Astrocyte (in vitro differentiated cells and primary cell): Measurements from ENCODE around the gene PBX3. TPM values are rescaled to one million over a fixed set of nuclear protein-coding genes. Genes with fewer than 3 reads are reported as not detected.

Experiments used
- DNase-seq: peaks from one replicate; pipeline ENCODE4 v3.0.0-alpha.2; 2010; ENCODE audit warnings: low read depth
- FAIRE-seq: peaks from 2 replicates; lab custom pipeline; 2011; peaks lifted over from hg19 to GRCh38; lab: Jason Lieb, UNC
- H2AFZ ChIP-seq: 2 replicates; pipeline ENCODE4 v1.6.0; 2012; ENCODE audit warnings: low read depth, low read length, inconsistent platforms
- H3K27ac ChIP-seq: 2 replicates; pipeline ENCODE4 v1.5.1; 2011; ENCODE audit warnings: low read depth, low read length, inconsistent platforms
- H3K27me3 ChIP-seq: 2 replicates; pipeline ENCODE4 v1.6.0; 2011; ENCODE audit warnings: low read length, inconsistent platforms; ENCODE audit not compliant: insufficient read depth
- H3K36me3 ChIP-seq: 2 replicates; pipeline ENCODE4 v1.5.1; 2011; ENCODE audit warnings: low read length, inconsistent platforms; ENCODE audit not compliant: insufficient read depth
- H3K4me1 ChIP-seq: 2 replicates; pipeline ENCODE4 v1.5.1; 2011; ENCODE audit warnings: low read length, inconsistent platforms; ENCODE audit not compliant: insufficient read depth
- H3K4me2 ChIP-seq: 2 replicates; pipeline ENCODE4 v1.6.0; 2012; ENCODE audit warnings: low read length, inconsistent platforms
- H3K4me3 ChIP-seq: 2 replicates; pipeline ENCODE4 v1.5.1; 2011; ENCODE audit warnings: low read depth, mild to moderate bottlenecking, low read length, inconsistent platforms; ENCODE audit not compliant: insufficient read depth
- H3K79me2 ChIP-seq: 2 replicates; pipeline ENCODE4 v1.6.0; 2012; ENCODE audit warnings: mild to moderate bottlenecking, low read length, inconsistent platforms; ENCODE audit not compliant: insufficient read depth
- H3K9ac ChIP-seq: 2 replicates; pipeline ENCODE4 v1.6.0; 2012; ENCODE audit warnings: mild to moderate bottlenecking, low read length, inconsistent platforms
- H3K9me3 ChIP-seq: 2 replicates; pipeline ENCODE4 v1.5.1; 2012; ENCODE audit warnings: low read depth, mild to moderate bottlenecking, low read length, inconsistent platforms; ENCODE audit not compliant: insufficient read depth
- H4K20me1 ChIP-seq: 2 replicates; pipeline ENCODE4 v1.6.0; 2012; ENCODE audit warnings: low read length, inconsistent platforms; ENCODE audit not compliant: insufficient read depth
- H3K27ac Mint-ChIP-seq: one replicate; pipeline ENCODE4 v1.8.0; 2021; ENCODE audit warnings: mild to moderate bottlenecking, mixed read lengths; ENCODE audit not compliant: unreplicated experiment
- H3K27me3 Mint-ChIP-seq: one replicate; pipeline ENCODE4 v1.8.0; 2021; ENCODE audit warnings: low read depth, mixed read lengths; ENCODE audit not compliant: unreplicated experiment
- H3K36me3 Mint-ChIP-seq: one replicate; pipeline ENCODE4 v1.8.0; 2021; ENCODE audit warnings: low read depth, mixed read lengths; ENCODE audit not compliant: unreplicated experiment
- H3K4me1 Mint-ChIP-seq: one replicate; pipeline ENCODE4 v1.8.0; 2021; ENCODE audit warnings: low read depth, mixed read lengths; ENCODE audit not compliant: unreplicated experiment
- H3K4me3 Mint-ChIP-seq: one replicate; pipeline ENCODE4 v1.8.0; 2021; ENCODE audit warnings: mild to moderate bottlenecking, moderate library complexity, mixed read lengths; ENCODE audit not compliant: unreplicated experiment
- H3K9me3 Mint-ChIP-seq: one replicate; pipeline ENCODE4 v1.8.0; 2021; ENCODE audit warnings: mild to moderate bottlenecking, mixed read lengths; ENCODE audit not compliant: unreplicated experiment
- EZH2 ChIP-seq: IDR thresholded peaks from 2 replicates; pipeline ENCODE4 v1.6.1; 2012; ENCODE audit warnings: mild to moderate bottlenecking, low read length, inconsistent platforms; ENCODE audit not compliant: insufficient read depth
- total RNA-seq: library from RNA; stranded (reverse); gene quantifications from 2 replicates; pipeline ENCODE4 v1.2.1, GENCODE V29; 2021
- TF ChIP-seq, protein P1 (sequence below): IDR thresholded peaks from 2 replicates; pipeline ENCODE4 v1.5.1; 2011; ENCODE audit warnings: low read depth, mild to moderate bottlenecking, inconsistent platforms, low read length, moderate library complexity; ENCODE audit not compliant: insufficient read depth

PBX3 gene
- total RNA-seq, 1 donor from 2014 or later, result 51.2 TPM

GRCh38 chr9:125894566-125894965 lies 147.4 kb downstream of the PBX3 start:
- no peak overlapping the region for H3K27ac Mint-ChIP-seq
- peaks cover 9% of the 10 kb centered on the region for H3K4me1 Mint-ChIP-seq
- DNase-seq (no peak), FAIRE-seq (no peak)
- no peaks in the 10 kb centered on the region for H3K36me3 Mint-ChIP-seq
- Histone ChIP-seq H3K4me1 (peaks cover 6% of the 10 kb centered on the region), H3K9me3 (no peaks in the 10 kb centered on the region), H3K4me2 (no peak overlapping the region), H3K79me2 (peaks cover 70% of the 10 kb centered on the region), H3K36me3 (no peaks in the 10 kb centered on the region), H4K20me1 (peaks cover 20% of the 10 kb centered on the region), H3K27ac (no peak overlapping the region), H3K27me3 (no peaks in the 10 kb centered on the region), H3K4me3 (no peak overlapping the region), H2AFZ (no peak overlapping the region), H3K9ac (no peak overlapping the region)
- no peaks in the 10 kb centered on the region for H3K27me3 Mint-ChIP-seq
- H3K4me3 Mint-ChIP-seq, result no peak overlapping the region
- H3K9me3 Mint-ChIP-seq, result no peaks in the 10 kb centered on the region
- TF ChIP-seq, protein P1, sequence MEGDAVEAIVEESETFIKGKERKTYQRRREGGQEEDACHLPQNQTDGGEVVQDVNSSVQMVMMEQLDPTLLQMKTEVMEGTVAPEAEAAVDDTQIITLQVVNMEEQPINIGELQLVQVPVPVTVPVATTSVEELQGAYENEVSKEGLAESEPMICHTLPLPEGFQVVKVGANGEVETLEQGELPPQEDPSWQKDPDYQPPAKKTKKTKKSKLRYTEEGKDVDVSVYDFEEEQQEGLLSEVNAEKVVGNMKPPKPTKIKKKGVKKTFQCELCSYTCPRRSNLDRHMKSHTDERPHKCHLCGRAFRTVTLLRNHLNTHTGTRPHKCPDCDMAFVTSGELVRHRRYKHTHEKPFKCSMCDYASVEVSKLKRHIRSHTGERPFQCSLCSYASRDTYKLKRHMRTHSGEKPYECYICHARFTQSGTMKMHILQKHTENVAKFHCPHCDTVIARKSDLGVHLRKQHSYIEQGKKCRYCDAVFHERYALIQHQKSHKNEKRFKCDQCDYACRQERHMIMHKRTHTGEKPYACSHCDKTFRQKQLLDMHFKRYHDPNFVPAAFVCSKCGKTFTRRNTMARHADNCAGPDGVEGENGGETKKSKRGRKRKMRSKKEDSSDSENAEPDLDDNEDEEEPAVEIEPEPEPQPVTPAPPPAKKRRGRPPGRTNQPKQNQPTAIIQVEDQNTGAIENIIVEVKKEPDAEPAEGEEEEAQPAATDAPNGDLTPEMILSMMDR, result no peak
- TF ChIP-seq EZH2, result no peak

DNA sequence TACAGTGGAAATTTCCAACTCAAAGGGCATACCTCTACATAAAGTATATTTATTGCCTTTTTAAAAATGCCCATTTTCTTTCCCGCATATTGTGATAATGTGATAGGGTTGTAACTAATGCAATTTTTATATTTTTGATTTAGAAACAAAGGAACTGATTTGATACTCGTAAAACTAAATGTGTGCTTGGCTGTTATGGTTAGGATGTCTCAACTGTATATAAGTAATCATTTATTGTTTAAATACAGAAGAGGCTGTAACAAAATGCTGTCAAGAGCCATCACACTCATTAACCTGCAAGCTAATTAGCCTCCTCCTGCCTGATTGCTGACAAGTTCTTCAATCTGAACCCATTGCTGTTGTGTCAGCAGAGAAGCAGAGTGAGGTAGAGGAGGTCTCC lies 149.2 kb downstream of the PBX3 start:
- Mint-ChIP-seq H3K9me3 (no peaks in the 10 kb centered on the region), H3K27ac (no peak overlapping the region), H3K36me3 (no peaks in the 10 kb centered on the region), H3K4me3 (no peak overlapping the region), H3K27me3 (no peaks in the 10 kb centered on the region), H3K4me1 (no peaks in the 10 kb centered on the region)
- Histone ChIP-seq H3K4me1 (no peaks in the 10 kb centered on the region), H4K20me1 (peaks cover 14% of the 10 kb centered on the region), H3K9me3 (no peaks in the 10 kb centered on the region), H3K9ac (no peak overlapping the region), H3K4me2 (no peak overlapping the region), H3K79me2 (peaks cover 58% of the 10 kb centered on the region), H3K27ac (no peak overlapping the region), H2AFZ (no peak overlapping the region), H3K36me3 (no peaks in the 10 kb centered on the region), H3K4me3 (no peak overlapping the region), H3K27me3 (no peaks in the 10 kb centered on the region)
- no peak for TF ChIP-seq EZH2
- TF ChIP-seq, protein P1, result no peak
- FAIRE-seq, result no peak
- no peak for DNase-seq

- no peak overlapping the region for H3K4me3 Mint-ChIP-seq
- H3K4me1 Mint-ChIP-seq, result no peaks in the 10 kb centered on the region
- peaks cover 58% of the 10 kb centered on the region for H3K79me2 ChIP-seq
- H3K4me1 ChIP-seq, result no peaks in the 10 kb centered on the region
- H3K9me3 ChIP-seq, result no peaks in the 10 kb centered on the region
- H3K27me3 Mint-ChIP-seq, result no peaks in the 10 kb centered on the region
- H3K9me3 Mint-ChIP-seq, result no peaks in the 10 kb centered on the region
- H3K27me3 ChIP-seq, result no peaks in the 10 kb centered on the region
- H3K27ac ChIP-seq, result no peak overlapping the region
- peaks cover 14% of the 10 kb centered on the region for H4K20me1 ChIP-seq
- H3K4me3 ChIP-seq, result no peak overlapping the region
- no peak overlapping the region for H3K4me2 ChIP-seq
- H3K36me3 Mint-ChIP-seq, result no peaks in the 10 kb centered on the region
- no peaks in the 10 kb centered on the region for H3K36me3 ChIP-seq
- no peak overlapping the region for H3K27ac Mint-ChIP-seq
- FAIRE-seq (no peak), DNase-seq (no peak)
- no peak overlapping the region for H2AFZ ChIP-seq
- no peak overlapping the region for H3K9ac ChIP-seq
- no peak for TF ChIP-seq EZH2
- TF ChIP-seq, protein P1, result no peak
Measured at GRCh38 chr9:125896964-125897363, 149.8 kb downstream of the PBX3 start.
